Measurements from ENCODE around the gene HBA2. TPM values are rescaled to one million over a fixed set of nuclear protein-coding genes. Genes with fewer than 3 reads are reported as not detected.

Gene HBA2
- total and polyA plus RNA-seq, 9 of the 15 experiments (the other 6 are each of a cell fraction or from before 2014, with no cell fraction given): 40.4 to 853 (median 286) TPM

DNA sequence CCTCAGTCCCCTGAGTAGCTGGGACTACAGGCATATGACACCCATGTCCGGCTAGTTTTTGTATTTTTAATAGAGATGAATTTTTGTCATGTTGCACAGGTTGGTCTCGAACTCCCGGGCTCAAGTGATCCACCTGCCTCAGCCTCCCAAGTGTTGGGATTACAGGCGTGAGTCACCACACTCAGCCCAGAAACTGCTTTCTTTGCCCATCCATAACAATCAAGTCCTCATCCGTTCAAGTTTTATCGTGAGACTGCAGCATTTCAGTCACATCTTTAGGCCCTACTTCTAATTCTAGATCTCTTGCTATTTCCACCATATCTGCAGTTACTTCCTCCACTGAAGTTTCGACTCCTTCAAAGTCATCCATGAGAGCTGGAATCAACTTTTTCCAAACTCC lies 40.6 kb upstream of the HBA2 start:
- Histone ChIP-seq H3K27ac (ENCODE audit: extremely low read depth, low read depth, low read length) (peak overlapping the region; percentile 36; the same call in 1 of the 3 replicates), H3K4me2 (ENCODE audit: insufficient read depth, low read length) (peak overlapping the region; percentile 24; the same call in 1 of the 2 replicates), H2AFZ (ENCODE audit: low read depth, low read length) (no peak overlapping the region), H3K27me3 (ENCODE audit: control insufficient read depth in 2 of 2, insufficient read depth in 2 of 2, low read length in 2 of 2) (no peaks in the 10 kb centered on the region), H3K79me2 (ENCODE audit: control insufficient read depth, insufficient read depth, low read length) (peaks cover 82% of the 10 kb centered on the region), H3K9me1 (ENCODE audit: control insufficient read depth, insufficient read depth, low read length) (no peaks in the 10 kb centered on the region), H3K36me3 (ENCODE audit: control insufficient read depth, insufficient read depth, low read length) (peaks cover 38% of the 10 kb centered on the region), H3K4me3 (no peak overlapping the region), H3K4me1 (replicated peaks in 1 of 2; ENCODE audit: control insufficient read depth in 2 of 2, insufficient read depth in 2 of 2, low read length in 2 of 2) (peaks cover 37 to 38% of the 10 kb centered on the region in 2 experiments; a peak in 4 of 5 replicates), H3K9me3 (replicated peaks; ENCODE audit: control insufficient read depth, insufficient read depth, low read depth, low read length) (no peaks in the 10 kb centered on the region), H4K20me1 (replicated peaks; ENCODE audit: control insufficient read depth, insufficient read depth, low read length) (no peaks in the 10 kb centered on the region), H3K9ac (ENCODE audit: insufficient read depth in 1 of 2, low read depth in 2 of 2, low read length in 2 of 2) (peak overlapping the region in 1 of 2 experiments; percentile 54; a peak in 1 of 4 replicates)
- intact Hi-C loops (cut with micrococcal nuclease) (no loop called here), in situ Hi-C loops (cut with MboI) (no loop called here)
- no TSS peak for BruUV-seq (replicated peaks)
- CTCF ChIA-PET (ENCODE audit: low intra/inter-chr PET ratio): interaction anchor here (0.7 kb wide), 1 partner anchor 35 kb away, joined by 3 read pairs; no protein-coding TSS in a partner anchor
- FAIRE-seq (peak; percentile 6), DNase-seq (ENCODE audit: extremely low read depth in 1 of 4, low spot score in 3 of 4) (peak in 1 of 4 experiments; percentile 48), ATAC-seq (peak; percentile 17)
- WGBS (ENCODE audit: insufficient coverage, low coverage, missing lambda C conversion rate): 36% methylated on average over 7 of the region's 7 CpGs
- POLR2A ChIA-PET: interaction anchor here (0.6 kb wide), 1 partner anchor 40 kb away, joined by 3 read pairs; no protein-coding TSS in a partner anchor
- no peak for TF ChIP-seq MEF2A (IDR thresholded peaks at IDR 0.05; ENCODE audit: control insufficient read depth, low read depth, low read length)
- peak; percentile 33 to 55; a peak in 2 of 4 replicates for TF ChIP-seq KDM1A (IDR thresholded peaks at IDR 0.05)
- 0 out of 2 replicates have a peak, but pooled peaks have one; percentile 23 for TF ChIP-seq ZFX (CRISPR knock-in tag; IDR thresholded peaks at IDR 0.05)
- no peak for TF ChIP-seq TRIM24 (IDR thresholded peaks at IDR 0.05)
- TF ChIP-seq HEY1 (CRISPR knock-in tag; IDR thresholded peaks at IDR 0.05; ENCODE audit: borderline replicate concordance): no peak
- TF ChIP-seq TAF1 (IDR thresholded peaks at IDR 0.05; ENCODE audit: control insufficient read depth, extremely low read depth, insufficient read depth, low read length, severe bottlenecking): no peak
- no peak for TF ChIP-seq ZNF175 (CRISPR knock-in tag; IDR thresholded peaks at IDR 0.05; ENCODE audit: low read depth)
- TF ChIP-seq ZBTB8A (IDR thresholded peaks at IDR 0.05; ENCODE audit: partially characterized antibody): no peak
- TF ChIP-seq FOSL1 (tag; conservative IDR thresholded peaks at IDR 0.05): 0 out of 2 replicates have a peak, but pooled peaks have one; percentile 33
- no peak for TF ChIP-seq NFATC3 (IDR thresholded peaks at IDR 0.05)
- TF ChIP-seq, protein P1, sequence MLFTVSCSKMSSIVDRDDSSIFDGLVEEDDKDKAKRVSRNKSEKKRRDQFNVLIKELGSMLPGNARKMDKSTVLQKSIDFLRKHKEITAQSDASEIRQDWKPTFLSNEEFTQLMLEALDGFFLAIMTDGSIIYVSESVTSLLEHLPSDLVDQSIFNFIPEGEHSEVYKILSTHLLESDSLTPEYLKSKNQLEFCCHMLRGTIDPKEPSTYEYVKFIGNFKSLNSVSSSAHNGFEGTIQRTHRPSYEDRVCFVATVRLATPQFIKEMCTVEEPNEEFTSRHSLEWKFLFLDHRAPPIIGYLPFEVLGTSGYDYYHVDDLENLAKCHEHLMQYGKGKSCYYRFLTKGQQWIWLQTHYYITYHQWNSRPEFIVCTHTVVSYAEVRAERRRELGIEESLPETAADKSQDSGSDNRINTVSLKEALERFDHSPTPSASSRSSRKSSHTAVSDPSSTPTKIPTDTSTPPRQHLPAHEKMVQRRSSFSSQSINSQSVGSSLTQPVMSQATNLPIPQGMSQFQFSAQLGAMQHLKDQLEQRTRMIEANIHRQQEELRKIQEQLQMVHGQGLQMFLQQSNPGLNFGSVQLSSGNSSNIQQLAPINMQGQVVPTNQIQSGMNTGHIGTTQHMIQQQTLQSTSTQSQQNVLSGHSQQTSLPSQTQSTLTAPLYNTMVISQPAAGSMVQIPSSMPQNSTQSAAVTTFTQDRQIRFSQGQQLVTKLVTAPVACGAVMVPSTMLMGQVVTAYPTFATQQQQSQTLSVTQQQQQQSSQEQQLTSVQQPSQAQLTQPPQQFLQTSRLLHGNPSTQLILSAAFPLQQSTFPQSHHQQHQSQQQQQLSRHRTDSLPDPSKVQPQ (CRISPR knock-in tag; IDR thresholded peaks at IDR 0.05; ENCODE audit: borderline replicate concordance): no peak
- TF ChIP-seq, protein P2, sequence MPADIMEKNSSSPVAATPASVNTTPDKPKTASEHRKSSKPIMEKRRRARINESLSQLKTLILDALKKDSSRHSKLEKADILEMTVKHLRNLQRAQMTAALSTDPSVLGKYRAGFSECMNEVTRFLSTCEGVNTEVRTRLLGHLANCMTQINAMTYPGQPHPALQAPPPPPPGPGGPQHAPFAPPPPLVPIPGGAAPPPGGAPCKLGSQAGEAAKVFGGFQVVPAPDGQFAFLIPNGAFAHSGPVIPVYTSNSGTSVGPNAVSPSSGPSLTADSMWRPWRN (IDR thresholded peaks at IDR 0.05; ENCODE audit: low read depth): no peak
- peak; percentile 40; the same call in 1 of the 2 replicates for TF ChIP-seq JUND (IDR thresholded peaks at IDR 0.05; ENCODE audit: borderline replicate concordance, low read depth, low read length)
- TF ChIP-seq JUND (tag; IDR thresholded peaks at IDR 0.05; ENCODE audit: borderline replicate concordance, low read depth, low read length): no peak
- no peak for TF ChIP-seq SMAD1 (IDR thresholded peaks at IDR 0.05; ENCODE audit: low read depth, low read length, partially characterized antibody)
- TF ChIP-seq CHD2 (IDR thresholded peaks at IDR 0.05; ENCODE audit: low read depth, low read length): no peak
- TF ChIP-seq ARID1B (IDR thresholded peaks at IDR 0.05): peak; percentile 44; the same call in 1 of the 2 replicates
- peak; percentile 42 for TF ChIP-seq DPF2 (IDR thresholded peaks at IDR 0.05)
- no peak for TF ChIP-seq RBFOX2 (IDR thresholded peaks at IDR 0.05; ENCODE audit: low read depth, low read length)
- TF ChIP-seq ADNP (tag; IDR thresholded peaks at IDR 0.05): 0 out of 2 replicates have a peak, but pooled peaks have one; percentile 31
- no peak for TF ChIP-seq SRSF7 (optimal IDR thresholded peaks at IDR 0.05; ENCODE audit: low read depth, low read length)
- TF ChIP-seq STAG1 (CRISPR knock-in tag; IDR thresholded peaks at IDR 0.05; ENCODE audit: borderline replicate concordance): no peak
